A673 (cell line): ENCODE results near the gene LRRN4CL. TPM values are rescaled to one million over a fixed set of nuclear protein-coding genes. Genes with fewer than 3 reads are reported as not detected.

Experiments
- BruUV-seq: library from RNA; stranded (reverse); fragments of 400-500 nt; replicated peaks from 2 replicates; lab custom pipeline; 2021; lab: Mats Ljungman, UMichigan
- CTCF ChIA-PET: fragments of 300-600 bp; sonication (Branson Sonifier 250); formaldehyde crosslinking; loops from one replicate; lab custom pipeline; 2022; ENCODE audit warnings: antibody characterized with exemption; lab: Charles Lee
- POLR2A ChIA-PET: fragments of 300-600 bp; sonication (Branson Sonifier 250); formaldehyde crosslinking; loops from one replicate; lab custom pipeline; 2022; ENCODE audit warnings: antibody characterized with exemption; ENCODE audit not compliant: low non-redundant PET; lab: Charles Lee
- DNase-seq: peaks from one replicate; pipeline ENCODE4 v3.0.0-alpha.2; 2015; ENCODE audit warnings: low spot score
- H3K27ac ChIP-seq: fragments of 200-600 bp; sonication (generic); 2 replicates; pipeline ENCODE4 v1.5.1; 2016; ENCODE audit warnings: mixed run types, low read depth, mild to moderate bottlenecking, mixed read lengths, antibody characterized with exemption, low read length; ENCODE audit not compliant: poor library complexity, severe bottlenecking
- H3K27me3 ChIP-seq: fragments of 200-600 bp; sonication (generic); replicated peaks from 2 replicates; pipeline ENCODE4 v1.6.1; 2017; ENCODE audit warnings: mixed run types, low read depth, mild to moderate bottlenecking, mixed read lengths, antibody characterized with exemption, low read length; ENCODE audit not compliant: insufficient read depth, poor library complexity
- H3K36me3 ChIP-seq: fragments of 200-600 bp; sonication (generic); 2 replicates; pipeline ENCODE4 v1.6.1; 2016; ENCODE audit warnings: mixed run types, mild to moderate bottlenecking, mixed read lengths, antibody characterized with exemption, low read length; ENCODE audit not compliant: insufficient read depth, poor library complexity, severe bottlenecking
- H3K4me1 ChIP-seq: fragments of 200-600 bp; sonication (generic); 2 replicates; pipeline ENCODE4 v1.6.1; 2017; ENCODE audit warnings: mixed run types, mild to moderate bottlenecking, mixed read lengths, antibody characterized with exemption, low read length; ENCODE audit not compliant: insufficient read depth, poor library complexity, severe bottlenecking
- H3K4me3 ChIP-seq: fragments of 200-600 bp; sonication (generic); 2 replicates; pipeline ENCODE4 v1.5.1; 2016; ENCODE audit warnings: low read depth, mixed run types, mild to moderate bottlenecking, mixed read lengths, low read length; ENCODE audit not compliant: poor library complexity, severe bottlenecking
- H3K9me3 ChIP-seq: fragments of 200-600 bp; sonication (generic); 2 replicates; pipeline ENCODE4 v1.6.1; 2016; ENCODE audit warnings: mixed run types, low read depth, mild to moderate bottlenecking, mixed read lengths, antibody characterized with exemption, low read length; ENCODE audit not compliant: poor library complexity, severe bottlenecking
- EZH2 ChIP-seq: fragments of 200-600 bp; sonication (generic); IDR thresholded peaks from 2 replicates; pipeline ENCODE4 v1.6.1; 2017; ENCODE audit warnings: borderline replicate concordance, low read depth, mild to moderate bottlenecking, mixed read lengths, antibody characterized with exemption, low read length; ENCODE audit not compliant: poor library complexity, severe bottlenecking
- intact Hi-C: fragments of 100-400 bp; cut with micrococcal nuclease; formaldehyde crosslinking; loops from one replicate; pipeline ENCODE4 v1.10.0; 2022; ENCODE audit not compliant: unreplicated experiment
- total RNA-seq: library from RNA; stranded (reverse); gene quantifications from 2 replicates; pipeline ENCODE4 v1.2.3, GENCODE V29; 2021
- TF ChIP-seq, protein P1 (sequence below): fragments of 300-800, 200-600 bp; sonication (generic); conservative IDR thresholded peaks from 2 replicates; pipeline ENCODE4 v1.5.1; 2017; ENCODE audit warnings: low read depth, mild to moderate bottlenecking, antibody characterized with exemption, low read length, moderate library complexity, mixed read lengths

LRRN4CL gene
- total RNA-seq, 1 experiment from 2014 or later = 0.37 TPM

DNA sequence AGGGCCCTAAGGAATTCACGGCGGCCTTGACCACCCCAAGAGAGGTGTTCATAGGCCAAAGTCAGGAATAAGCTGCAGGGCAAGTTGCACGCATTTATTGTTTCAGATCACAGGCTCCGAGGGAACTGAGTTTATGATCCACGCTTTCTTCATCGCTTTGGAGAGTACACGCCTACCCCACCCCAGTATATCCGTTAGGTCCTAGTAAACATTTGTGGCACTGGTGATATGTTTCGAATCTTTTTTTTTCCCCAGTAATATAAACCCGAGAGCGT is 43.7 kb downstream of the LRRN4CL start:
- intact Hi-C loops = no loop called here
- Histone ChIP-seq H3K27ac (peak overlapping the region; percentile 97), H3K4me3 (peak overlapping the region; percentile 96), H3K4me1 (peaks cover 8% of the 10 kb centered on the region), H3K27me3 (no peaks in the 10 kb centered on the region), H3K36me3 (peaks cover 47% of the 10 kb centered on the region), H3K9me3 (no peaks in the 10 kb centered on the region)
- DNase-seq = peak; percentile 33
- BruUV-seq = TSS peak; percentile 48
- TF ChIP-seq EZH2 = no peak
- TF ChIP-seq, protein P1, sequence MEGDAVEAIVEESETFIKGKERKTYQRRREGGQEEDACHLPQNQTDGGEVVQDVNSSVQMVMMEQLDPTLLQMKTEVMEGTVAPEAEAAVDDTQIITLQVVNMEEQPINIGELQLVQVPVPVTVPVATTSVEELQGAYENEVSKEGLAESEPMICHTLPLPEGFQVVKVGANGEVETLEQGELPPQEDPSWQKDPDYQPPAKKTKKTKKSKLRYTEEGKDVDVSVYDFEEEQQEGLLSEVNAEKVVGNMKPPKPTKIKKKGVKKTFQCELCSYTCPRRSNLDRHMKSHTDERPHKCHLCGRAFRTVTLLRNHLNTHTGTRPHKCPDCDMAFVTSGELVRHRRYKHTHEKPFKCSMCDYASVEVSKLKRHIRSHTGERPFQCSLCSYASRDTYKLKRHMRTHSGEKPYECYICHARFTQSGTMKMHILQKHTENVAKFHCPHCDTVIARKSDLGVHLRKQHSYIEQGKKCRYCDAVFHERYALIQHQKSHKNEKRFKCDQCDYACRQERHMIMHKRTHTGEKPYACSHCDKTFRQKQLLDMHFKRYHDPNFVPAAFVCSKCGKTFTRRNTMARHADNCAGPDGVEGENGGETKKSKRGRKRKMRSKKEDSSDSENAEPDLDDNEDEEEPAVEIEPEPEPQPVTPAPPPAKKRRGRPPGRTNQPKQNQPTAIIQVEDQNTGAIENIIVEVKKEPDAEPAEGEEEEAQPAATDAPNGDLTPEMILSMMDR = no peak
- ChIA-PET POLR2A (no interaction called here), CTCF (no interaction called here)

DNA sequence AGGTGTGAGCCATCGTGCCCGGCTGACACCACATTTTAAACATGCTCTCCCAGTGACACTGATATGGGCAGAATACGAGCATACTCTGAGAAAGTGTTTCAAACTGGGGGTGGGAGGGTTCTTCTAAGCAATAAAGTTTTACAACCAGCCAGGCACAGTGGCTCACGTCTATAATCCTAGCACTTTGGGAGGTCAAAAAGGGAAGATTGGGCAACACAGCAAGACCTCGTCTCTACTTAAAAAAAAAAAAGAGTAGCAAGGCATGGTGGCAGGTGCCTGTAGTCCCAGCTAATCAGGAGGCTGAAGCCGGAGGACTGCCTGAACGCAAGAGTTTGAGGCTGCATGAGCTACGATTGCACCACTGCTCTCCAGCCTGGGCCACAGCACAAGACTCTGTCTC is 45.1 kb downstream of the LRRN4CL start:
- Histone ChIP-seq H3K36me3 (peaks cover 43% of the 10 kb centered on the region), H3K4me1 (peaks cover 8% of the 10 kb centered on the region), H3K27me3 (no peaks in the 10 kb centered on the region), H3K4me3 (no peak overlapping the region), H3K9me3 (no peaks in the 10 kb centered on the region), H3K27ac (no peak overlapping the region)
- intact Hi-C loops = no loop called here
- BruUV-seq = no TSS peak
- DNase-seq = no peak
- no peak for TF ChIP-seq EZH2
- TF ChIP-seq, protein P1 = no peak
- CTCF ChIA-PET = no interaction called here
- POLR2A ChIA-PET = no interaction called here

Other genes starting within 250 kb of the LRRN4CL start
- 71.7 and 73.0 TPM in 2 replicates for gene AHNAK, start 142.7 kb downstream of the LRRN4CL start, total RNA-seq
- 1,804 and 1,817 TPM in 2 replicates for gene EEF1G, start 115.6 kb downstream of the LRRN4CL start, total RNA-seq
- gene TUT1, start 98.0 kb downstream of the LRRN4CL start, total RNA-seq = 27.3 and 27.6 TPM in 2 replicates
- gene MTA2, start 87.7 kb downstream of the LRRN4CL start, total RNA-seq = 241 and 243 TPM in 2 replicates
- 21.3 and 30.4 TPM in 2 replicates for gene EML3, start 76.8 kb downstream of the LRRN4CL start, total RNA-seq
- gene ROM1, start 76.3 kb downstream of the LRRN4CL start, total RNA-seq = 1.1 and 1.3 TPM in 2 replicates
- gene B3GAT3, start 67.5 kb downstream of the LRRN4CL start, total RNA-seq = 64.7 and 68.2 TPM in 2 replicates
- gene GANAB, start 42.9 kb downstream of the LRRN4CL start, total RNA-seq = 475 and 489 TPM in 2 replicates
- gene INTS5, start 36.2 kb downstream of the LRRN4CL start, total RNA-seq = 29.3 and 30.0 TPM in 2 replicates
- gene C11orf98, start 24.3 kb downstream of the LRRN4CL start, total RNA-seq = 124 and 141 TPM in 2 replicates
- gene CSKMT, start 24.2 kb downstream of the LRRN4CL start, total RNA-seq = 59.7 and 68.8 TPM in 2 replicates
- 28.0 and 29.0 TPM in 2 replicates for gene UQCC3, start 17.9 kb downstream of the LRRN4CL start, total RNA-seq
- 7.1 and 7.8 TPM in 2 replicates for gene LBHD1, start 17.3 kb downstream of the LRRN4CL start, total RNA-seq
- gene UBXN1, start 10.5 kb downstream of the LRRN4CL start, total RNA-seq = 143 and 147 TPM in 2 replicates
- 123 and 132 TPM in 2 replicates for gene BSCL2, start 17.9 kb upstream of the LRRN4CL start, total RNA-seq
- gene GNG3, start 18.1 kb upstream of the LRRN4CL start, total RNA-seq = 0.45 and 0.72 TPM in 2 replicates
- gene HNRNPUL2, start 37.9 kb upstream of the LRRN4CL start, total RNA-seq = 104 and 105 TPM in 2 replicates
- gene TTC9C, start 39.0 kb upstream of the LRRN4CL start, total RNA-seq = 66.5 and 66.8 TPM in 2 replicates
- 12.0 and 13.1 TPM in 2 replicates for gene ZBTB3, start 64.6 kb upstream of the LRRN4CL start, total RNA-seq
- 159 and 166 TPM in 2 replicates for gene POLR2G, start 72.0 kb upstream of the LRRN4CL start, total RNA-seq
- gene TAF6L, start 81.9 kb upstream of the LRRN4CL start, total RNA-seq = 70.0 and 70.9 TPM in 2 replicates
- gene TMEM179B, start 97.9 kb upstream of the LRRN4CL start, total RNA-seq = 46.6 and 52.1 TPM in 2 replicates
- 23.4 and 29.3 TPM in 2 replicates for gene TMEM223, start 102.5 kb upstream of the LRRN4CL start, total RNA-seq
- gene NXF1, start 115.9 kb upstream of the LRRN4CL start, total RNA-seq = 78.8 and 82.0 TPM in 2 replicates
- gene STX5, start 142.5 kb upstream of the LRRN4CL start, total RNA-seq = 29.2 and 38.1 TPM in 2 replicates
- gene TEX54, start 143.3 kb upstream of the LRRN4CL start, total RNA-seq = 0.77 TPM in 1 of 2 replicates, not detected in the other
- 147 and 155 TPM in 2 replicates for gene WDR74, start 150.1 kb upstream of the LRRN4CL start, total RNA-seq
- gene SLC3A2, start 191.4 kb upstream of the LRRN4CL start, total RNA-seq = 480 and 511 TPM in 2 replicates
- 0.17 and 0.41 TPM in 2 replicates for gene CHRM1, start 231.8 kb upstream of the LRRN4CL start, total RNA-seq